Measurements from ENCODE around the gene FLOT2.
"Not testable (repeated sequence)": the region's sequence is repeated elsewhere in the genome, so short reads cannot be mapped to it uniquely, and the experiment has no call there.

The FLOT2 gene

GRCh38 chr17:28853295-28853694 is 44.2 kb downstream of the FLOT2 start:
- H3K9me3 ChIP-seq: no peaks in the 10 kb centered on the region
- H3K27me3 ChIP-seq (ENCODE audit: low read depth): no peaks in the 10 kb centered on the region
- peaks cover 9% of the 10 kb centered on the region for H3K4me1 ChIP-seq
- in situ Hi-C loops (cut with MboI; ENCODE audit: low sequenced_read_pairs): no loop called here
- no peak for DNase-seq (ENCODE audit: low spot score in 2 of 2)
- H3K36me3 ChIP-seq (replicated peaks): peaks cover 14% of the 10 kb centered on the region
- H3K4me3 ChIP-seq: no peak overlapping the region

- no peaks in the 10 kb centered on the region for H3K36me3 ChIP-seq (replicated peaks)
- in situ Hi-C loops (cut with MboI; ENCODE audit: low sequenced_read_pairs): no loop called here
- no peaks in the 10 kb centered on the region for H3K9me3 ChIP-seq
- H3K4me1 ChIP-seq: peaks cover 2% of the 10 kb centered on the region; the same call in 1 of the 2 replicates
- no peak overlapping the region for H3K4me3 ChIP-seq
- no peak for DNase-seq (ENCODE audit: low spot score in 2 of 2)
- no peaks in the 10 kb centered on the region for H3K27me3 ChIP-seq (ENCODE audit: low read depth)
Measured at GRCh38 chr17:28849281-28849680, 48.3 kb downstream of the FLOT2 start.

- H3K4me3 ChIP-seq; H3K4me1 ChIP-seq; H3K36me3 ChIP-seq (replicated peaks); in situ Hi-C loops (cut with MboI; ENCODE audit: low sequenced_read_pairs); H3K27me3 ChIP-seq (ENCODE audit: low read depth); H3K9me3 ChIP-seq: not testable (repeated sequence)
- DNase-seq (ENCODE audit: low spot score in 2 of 2): peak in 1 of 2 experiments; percentile 58
Measured at GRCh38 chr17:28848667-28849066, 48.9 kb downstream of the FLOT2 start.

- H3K4me3 ChIP-seq; H3K36me3 ChIP-seq (replicated peaks); H3K9me3 ChIP-seq; in situ Hi-C loops (cut with MboI; ENCODE audit: low sequenced_read_pairs); DNase-seq (ENCODE audit: low spot score in 2 of 2); H3K27me3 ChIP-seq (ENCODE audit: low read depth); H3K4me1 ChIP-seq: not testable (repeated sequence)
Measured at GRCh38 chr17:28846699-28847098, 50.8 kb downstream of the FLOT2 start.

GRCh38 chr17:28846231-28846630 is 51.3 kb downstream of the FLOT2 start:
- H3K27me3 ChIP-seq (ENCODE audit: low read depth): no peaks in the 10 kb centered on the region
- DNase-seq (ENCODE audit: low spot score in 2 of 2): no peak
- no peaks in the 10 kb centered on the region for H3K9me3 ChIP-seq
- H3K4me3 ChIP-seq: no peak overlapping the region
- H3K36me3 ChIP-seq (replicated peaks): no peaks in the 10 kb centered on the region; the same call in 1 of the 2 replicates
- peaks cover 4% of the 10 kb centered on the region; the same call in 1 of the 2 replicates for H3K4me1 ChIP-seq
- in situ Hi-C loops (cut with MboI; ENCODE audit: low sequenced_read_pairs): no loop called here

GRCh38 chr17:28843816-28844148 is 53.8 kb downstream of the FLOT2 start:
- Histone ChIP-seq H3K4me1 (peaks cover 9% of the 10 kb centered on the region; the same call in 1 of the 2 replicates), H3K36me3 (replicated peaks) (no peaks in the 10 kb centered on the region; the same call in 1 of the 2 replicates), H3K4me3 (no peak overlapping the region), H3K9me3 (no peaks in the 10 kb centered on the region), H3K27me3 (ENCODE audit: low read depth) (no peaks in the 10 kb centered on the region)
- in situ Hi-C loops (cut with MboI; ENCODE audit: low sequenced_read_pairs): no loop called here
- no peak for DNase-seq (ENCODE audit: low spot score in 2 of 2)

- in situ Hi-C loops (cut with MboI; ENCODE audit: low sequenced_read_pairs): no loop called here
- DNase-seq (ENCODE audit: low spot score in 2 of 2): peak; percentile 69 to 93
- peak within 1 kb of the TSS; percentile 80 for H3K4me3 ChIP-seq
- no peaks in the 10 kb centered on the region for H3K9me3 ChIP-seq
- H3K36me3 ChIP-seq (replicated peaks): no peaks in the 10 kb centered on the region; the same call in 1 of the 2 replicates
- peaks cover 9% of the 10 kb centered on the region; the same call in 1 of the 2 replicates for H3K4me1 ChIP-seq
- H3K27me3 ChIP-seq (ENCODE audit: low read depth): no peaks in the 10 kb centered on the region
Measured at GRCh38 chr17:28842282-28843012, 55.1 kb downstream of the FLOT2 start, which contains the start of gene FAM222B. FAM222B (minus strand) TSS chr17:28842790; CDS start chr17:28766667, 76,123 bp downstream.

- in situ Hi-C loops (cut with MboI; ENCODE audit: low sequenced_read_pairs): no loop called here
- H3K4me3 ChIP-seq: peak overlapping the region; percentile 80
- H3K36me3 ChIP-seq (replicated peaks): no peaks in the 10 kb centered on the region; the same call in 1 of the 2 replicates
- H3K4me1 ChIP-seq: peaks cover 9% of the 10 kb centered on the region; the same call in 1 of the 2 replicates
- no peaks in the 10 kb centered on the region for H3K27me3 ChIP-seq (ENCODE audit: low read depth)
- no peak for DNase-seq (ENCODE audit: low spot score in 2 of 2)
- no peaks in the 10 kb centered on the region for H3K9me3 ChIP-seq
Measured at GRCh38 chr17:28841901-28842281, 55.6 kb downstream of the FLOT2 start.

- Histone ChIP-seq H3K4me1 (peaks cover 9% of the 10 kb centered on the region; the same call in 1 of the 2 replicates), H3K9me3 (no peaks in the 10 kb centered on the region), H3K4me3 (no peak overlapping the region), H3K27me3 (ENCODE audit: low read depth) (no peaks in the 10 kb centered on the region), H3K36me3 (replicated peaks) (no peaks in the 10 kb centered on the region; the same call in 1 of the 2 replicates)
- no peak for DNase-seq (ENCODE audit: low spot score in 2 of 2)
- in situ Hi-C loops (cut with MboI; ENCODE audit: low sequenced_read_pairs): no loop called here
Measured at GRCh38 chr17:28839221-28839620, 58.3 kb downstream of the FLOT2 start.

- H3K9me3 ChIP-seq; H3K4me3 ChIP-seq; DNase-seq (ENCODE audit: low spot score in 2 of 2); H3K36me3 ChIP-seq (replicated peaks); in situ Hi-C loops (cut with MboI; ENCODE audit: low sequenced_read_pairs); H3K27me3 ChIP-seq (ENCODE audit: low read depth); H3K4me1 ChIP-seq: not testable (repeated sequence)
Measured at GRCh38 chr17:28836541-28836940, 61.0 kb downstream of the FLOT2 start.

GRCh38 chr17:28834420-28834819 is 63.1 kb downstream of the FLOT2 start:
- H3K9me3 ChIP-seq: no peaks in the 10 kb centered on the region
- H3K27me3 ChIP-seq (ENCODE audit: low read depth): no peaks in the 10 kb centered on the region
- no peaks in the 10 kb centered on the region for H3K4me1 ChIP-seq
- H3K36me3 ChIP-seq (replicated peaks): no peaks in the 10 kb centered on the region; the same call in 1 of the 2 replicates
- no peak for DNase-seq (ENCODE audit: low spot score in 2 of 2)
- in situ Hi-C loops (cut with MboI; ENCODE audit: low sequenced_read_pairs): no loop called here
- H3K4me3 ChIP-seq: no peak overlapping the region
